Stomach smooth muscle (tissue), 2 donors: ENCODE measurements around the gene SPINK6.

Experiments
- H3K27ac ChIP-seq: one replicate; pipeline ENCODE4 v1.7.0; 2013; ENCODE audit warnings: mild to moderate bottlenecking, low read length, inconsistent platforms
- H3K27me3 ChIP-seq, 2 donors: one replicate each; pipeline ENCODE4 v1.7.0; 2013; ENCODE audit warnings: low read length in 2 of 2; ENCODE audit not compliant: insufficient read depth in 2 of 2, control insufficient read depth in 1 of 2
- H3K36me3 ChIP-seq, 2 donors: one replicate each; pipeline ENCODE4 v1.7.0; 2013; ENCODE audit warnings: low read length in 2 of 2; ENCODE audit not compliant: control insufficient read depth in 2 of 2, insufficient read depth in 2 of 2
- H3K4me1 ChIP-seq: one replicate; pipeline ENCODE4 v1.7.0; 2013; ENCODE audit warnings: low read length; ENCODE audit not compliant: control insufficient read depth, insufficient read depth
- H3K4me3 ChIP-seq, 2 donors: one replicate each; pipeline ENCODE4 v1.7.0; 2013; ENCODE audit warnings: low read length in 2 of 2
- H3K9ac ChIP-seq, 2 donors: one replicate each; pipeline ENCODE4 v1.7.0; 2013; ENCODE audit warnings: low read length in 2 of 2, mild to moderate bottlenecking in 1 of 2
- H3K9me3 ChIP-seq, 2 donors: one replicate each; pipeline ENCODE4 v1.7.0; 2013; ENCODE audit warnings: low read length in 2 of 2; ENCODE audit not compliant: control insufficient read depth in 2 of 2
- donor health status: healthy.
- donor health status: Pancreatic carcinoma.

The SPINK6 gene

DNA sequence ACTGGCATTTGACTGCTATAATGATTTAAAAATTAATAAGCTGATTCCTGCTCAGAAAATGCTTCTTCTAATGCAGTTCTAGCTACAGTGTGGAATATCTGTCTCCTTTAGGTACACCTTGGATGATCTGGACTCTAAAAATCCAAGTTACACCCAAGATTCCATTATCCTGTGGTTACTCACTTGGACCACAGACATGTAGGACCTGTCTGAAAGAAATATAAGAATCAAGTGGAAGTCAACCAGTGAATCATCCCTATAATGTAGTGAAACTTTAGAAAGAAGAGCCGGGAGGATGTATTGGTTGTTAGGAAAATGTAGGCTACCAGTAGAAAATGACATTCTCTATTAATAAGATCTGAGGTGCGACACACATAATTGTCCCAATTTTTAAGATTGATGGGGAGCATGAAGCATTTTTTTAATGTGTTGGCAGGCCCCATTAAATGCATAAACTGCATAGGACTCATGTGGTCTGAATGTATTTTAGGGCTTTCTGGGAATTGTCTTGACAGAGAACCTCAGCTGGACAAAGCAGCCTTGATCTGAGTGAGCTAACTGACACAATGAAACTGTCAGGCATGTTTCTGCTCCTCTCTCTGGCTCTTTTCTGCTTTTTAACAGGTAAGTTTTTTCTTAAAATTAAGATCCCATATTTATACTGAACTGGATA, at the start of gene SPINK6:
TSS of gene SPINK6 (plus strand) at position 512 of the 673 bp plus-strand sequence. CDS start at position 567, 55 bp downstream.
- no peaks in the 10 kb centered on the region for H3K9me3 ChIP-seq
- H3K9ac ChIP-seq = no peak within 1 kb of the TSS
- H3K36me3 ChIP-seq = no peaks in the 10 kb centered on the region
- H3K27ac ChIP-seq = no peak within 1 kb of the TSS
- H3K27me3 ChIP-seq = no peaks in the 10 kb centered on the region
- H3K4me1 ChIP-seq = no peaks in the 10 kb centered on the region
- H3K4me3 ChIP-seq = no peak within 1 kb of the TSS

DNA sequence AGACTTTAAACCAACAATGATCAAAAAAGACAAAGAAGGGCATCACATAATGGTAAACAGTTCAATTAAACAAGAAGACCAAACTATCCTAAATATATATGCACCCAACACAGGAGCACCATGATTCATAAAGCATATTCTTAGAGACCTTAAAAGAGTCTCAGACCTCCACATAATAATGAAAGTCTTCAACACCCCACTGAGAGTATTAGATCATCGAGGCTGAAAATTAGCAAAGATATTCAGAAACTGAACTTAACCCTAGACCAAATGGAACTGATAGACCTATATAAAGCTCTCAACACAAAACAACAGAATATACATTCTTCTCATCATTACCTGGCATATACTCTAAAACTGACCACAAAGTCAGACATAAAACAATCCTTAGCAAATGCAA, 46.2 kb upstream of the SPINK6 start:
- H3K4me1 ChIP-seq = no peaks in the 10 kb centered on the region
- H3K27me3 ChIP-seq = no peaks in the 10 kb centered on the region

GRCh38 chr5:148162038-148162437, 40.8 kb upstream of the SPINK6 start:
- H3K27me3 ChIP-seq = no peaks in the 10 kb centered on the region
- no peak overlapping the region for H3K9ac ChIP-seq
- no peaks in the 10 kb centered on the region for H3K4me1 ChIP-seq
- H3K36me3 ChIP-seq = no peaks in the 10 kb centered on the region
- no peaks in the 10 kb centered on the region for H3K9me3 ChIP-seq
- H3K4me3 ChIP-seq = no peak overlapping the region
- H3K27ac ChIP-seq = no peak overlapping the region

More for the DNA sequence above, 46.2 kb upstream of the SPINK6 start:
- Histone ChIP-seq H3K36me3 (no peaks in the 10 kb centered on the region), H3K27ac (no peak overlapping the region), H3K9me3 (peaks cover 0 to 3% of the 10 kb centered on the region in 2 donors), H3K4me3 (no peak overlapping the region), H3K9ac (no peak overlapping the region)

DNA sequence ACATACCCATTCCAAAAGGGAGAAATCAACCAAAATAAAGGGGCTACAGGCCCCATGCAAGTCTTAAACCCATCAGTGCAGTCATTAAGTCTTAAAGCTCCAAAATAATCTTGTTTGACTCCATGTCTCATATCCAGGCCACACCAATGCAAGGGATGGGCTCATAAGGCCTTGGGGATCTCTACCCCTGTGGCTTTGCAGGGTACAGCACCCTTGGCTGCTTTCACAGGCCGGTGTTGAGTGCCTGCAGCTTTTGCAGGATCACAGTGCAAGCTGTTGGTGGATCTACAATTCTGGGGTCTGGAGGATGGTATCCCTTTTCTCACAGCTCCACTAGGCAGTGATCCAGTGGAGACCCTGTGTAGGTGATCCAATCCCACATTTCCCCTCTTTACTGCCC, 39.5 kb upstream of the SPINK6 start:
- Histone ChIP-seq H3K27ac (no peak overlapping the region), H3K4me3 (no peak overlapping the region), H3K27me3 (no peaks in the 10 kb centered on the region), H3K9ac (no peak overlapping the region), H3K36me3 (no peaks in the 10 kb centered on the region), H3K4me1 (no peaks in the 10 kb centered on the region), H3K9me3 (no peaks in the 10 kb centered on the region)

DNA sequence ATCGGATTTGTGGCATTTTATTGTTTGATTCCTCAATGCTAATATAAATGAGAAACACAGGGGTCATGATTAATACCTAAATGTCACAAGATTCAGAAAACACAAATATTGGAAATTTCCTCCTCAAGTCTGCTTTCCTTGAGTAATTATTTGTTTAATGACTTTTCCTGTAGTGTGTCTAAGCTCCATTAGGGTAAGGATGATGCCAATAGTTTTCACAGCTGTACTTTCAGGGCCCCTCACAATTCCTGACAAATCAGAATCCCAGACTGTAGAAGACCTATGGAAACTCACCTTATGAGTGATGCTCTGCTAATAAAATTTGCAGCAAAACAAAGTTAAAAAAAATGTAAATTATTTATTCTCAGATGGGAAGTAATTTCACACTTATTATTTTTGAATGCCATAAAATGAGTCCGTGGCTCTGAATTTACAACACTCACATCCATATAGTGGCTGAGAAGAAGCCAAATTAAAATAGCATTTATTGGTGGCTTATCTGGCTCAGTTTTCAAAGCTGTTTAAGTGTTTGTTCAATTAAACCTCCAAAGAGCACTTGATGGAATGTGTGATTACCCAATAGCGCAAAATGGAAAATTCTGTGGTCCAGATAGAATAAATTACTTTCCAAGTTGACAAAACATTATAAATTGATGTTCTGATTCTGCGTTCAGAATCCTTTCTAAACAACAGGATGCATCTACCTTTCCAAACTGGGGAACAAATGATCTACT, 36.1 kb upstream of the SPINK6 start:
- no peaks in the 10 kb centered on the region for H3K9me3 ChIP-seq
- no peaks in the 10 kb centered on the region for H3K4me1 ChIP-seq
- H3K9ac ChIP-seq = no peak overlapping the region
- H3K36me3 ChIP-seq = no peaks in the 10 kb centered on the region
- H3K27ac ChIP-seq = no peak overlapping the region
- no peak overlapping the region for H3K4me3 ChIP-seq
- no peaks in the 10 kb centered on the region for H3K27me3 ChIP-seq

DNA sequence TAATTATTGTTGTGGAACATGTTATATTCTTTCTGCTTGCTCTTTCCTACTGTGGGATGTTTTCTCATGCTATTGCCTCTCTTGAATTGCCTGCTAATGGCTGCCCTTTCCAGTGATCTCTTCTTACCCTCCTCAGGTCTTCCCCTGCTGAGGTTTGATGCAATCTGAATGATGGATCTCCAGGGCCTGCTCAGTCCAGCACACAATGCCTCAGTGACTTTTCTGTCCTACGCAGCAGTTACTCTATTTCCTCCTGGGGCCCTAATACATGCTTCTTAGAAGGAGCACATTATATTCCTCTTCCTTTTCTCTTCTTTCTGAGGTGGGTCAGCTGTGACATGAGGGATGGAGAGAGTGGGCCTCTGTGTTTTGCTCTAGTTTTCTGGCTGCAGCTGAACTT, 34.6 kb upstream of the SPINK6 start, which contains the start of gene SPINK14:
TSS of gene SPINK14 (plus strand) at position 301 of the 400 bp plus-strand sequence. CDS start 1,187 bp downstream, outside the sequence.
- no peak within 1 kb of the TSS for H3K27ac ChIP-seq
- no peak within 1 kb of the TSS for H3K9ac ChIP-seq
- H3K9me3 ChIP-seq = no peaks in the 10 kb centered on the region
- no peaks in the 10 kb centered on the region for H3K27me3 ChIP-seq
- H3K4me1 ChIP-seq = no peaks in the 10 kb centered on the region
- H3K4me3 ChIP-seq = no peak within 1 kb of the TSS
- no peaks in the 10 kb centered on the region for H3K36me3 ChIP-seq

DNA sequence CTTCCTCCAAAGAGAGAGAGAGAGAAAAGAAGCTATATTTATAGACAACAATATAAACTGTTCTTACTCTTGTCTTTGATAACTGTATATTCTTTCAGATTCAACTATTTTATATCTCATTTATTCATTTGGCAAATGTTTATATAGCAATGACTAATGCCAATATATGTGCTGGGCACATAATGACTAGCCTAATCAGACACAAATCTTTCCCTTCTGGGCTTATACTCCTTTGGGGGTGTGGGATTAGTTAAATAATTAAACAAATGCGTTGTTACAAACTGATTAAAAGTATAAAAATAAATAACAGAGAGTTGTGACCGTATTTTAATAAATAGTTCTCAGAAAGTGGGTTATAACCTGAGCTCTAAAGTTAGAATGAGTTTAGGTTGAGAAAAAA, 30.5 kb upstream of the SPINK6 start:
- H3K9me3 ChIP-seq = no peaks in the 10 kb centered on the region
- no peaks in the 10 kb centered on the region for H3K36me3 ChIP-seq
- H3K9ac ChIP-seq = no peak overlapping the region
- H3K27me3 ChIP-seq = no peaks in the 10 kb centered on the region
- no peaks in the 10 kb centered on the region for H3K4me1 ChIP-seq
- no peak overlapping the region for H3K4me3 ChIP-seq
- no peak overlapping the region for H3K27ac ChIP-seq

DNA sequence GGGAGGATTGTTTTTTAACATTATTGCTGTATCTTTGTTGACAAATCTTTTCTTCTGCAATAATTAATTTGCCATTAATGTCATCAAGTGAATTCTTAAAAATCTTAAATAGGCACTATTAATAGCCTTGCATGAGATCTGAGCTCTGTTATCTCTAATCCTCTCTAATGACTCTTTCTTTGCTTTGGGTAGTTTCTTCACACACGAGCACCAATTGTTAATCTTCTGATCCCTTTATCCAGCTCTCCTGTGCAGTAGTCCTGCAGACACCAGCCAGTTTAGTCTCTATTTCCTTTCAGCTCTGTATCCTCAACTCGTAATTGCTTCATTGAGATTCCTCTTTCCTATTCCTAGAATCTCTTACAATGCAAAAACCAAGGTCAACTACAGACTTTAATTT, 26.4 kb upstream of the SPINK6 start:
- no peak overlapping the region for H3K27ac ChIP-seq
- no peak overlapping the region for H3K9ac ChIP-seq
- H3K36me3 ChIP-seq = no peaks in the 10 kb centered on the region
- no peaks in the 10 kb centered on the region for H3K27me3 ChIP-seq
- no peak overlapping the region for H3K4me3 ChIP-seq
- H3K9me3 ChIP-seq = no peaks in the 10 kb centered on the region
- H3K4me1 ChIP-seq = no peaks in the 10 kb centered on the region

- H3K27ac ChIP-seq = no peak overlapping the region
- no peak overlapping the region for H3K9ac ChIP-seq
- no peak overlapping the region for H3K4me3 ChIP-seq
- H3K4me1 ChIP-seq = no peaks in the 10 kb centered on the region
- H3K36me3 ChIP-seq = no peaks in the 10 kb centered on the region
- no peaks in the 10 kb centered on the region for H3K9me3 ChIP-seq
- H3K27me3 ChIP-seq = no peaks in the 10 kb centered on the region
Measured at GRCh38 chr5:148177207-148177606, 25.6 kb upstream of the SPINK6 start.

- no peaks in the 10 kb centered on the region for H3K9me3 ChIP-seq
- H3K27ac ChIP-seq = no peak overlapping the region
- no peaks in the 10 kb centered on the region for H3K4me1 ChIP-seq
- no peak overlapping the region for H3K9ac ChIP-seq
- no peak overlapping the region for H3K4me3 ChIP-seq
- H3K27me3 ChIP-seq = no peaks in the 10 kb centered on the region
- no peaks in the 10 kb centered on the region for H3K36me3 ChIP-seq
Measured at GRCh38 chr5:148179234-148179824, 23.5 kb upstream of the SPINK6 start.
